ENCODE data around the gene SERPINB11. TPM values are rescaled to one million over a fixed set of nuclear protein-coding genes. Genes with fewer than 3 reads are reported as not detected.

Gene SERPINB11
- total RNA-seq, 6 experiments from 2014 or later = not detected

GRCh38 chr18:63765837-63766236, 63.1 kb downstream of the SERPINB11 start:
- ATAC-seq = no peak

More at GRCh38 chr18:63765837-63766236, 63.1 kb downstream of the SERPINB11 start:
- H3K27ac ChIP-seq = no peak overlapping the region
- no peaks in the 10 kb centered on the region for H3K9me3 ChIP-seq
- TF ChIP-seq CTCF (IDR thresholded peaks at IDR 0.05) = no peak
- H3K4me3 ChIP-seq = no peak overlapping the region
- no peaks in the 10 kb centered on the region for H3K27me3 ChIP-seq
- WGBS (ENCODE audit: insufficient coverage, low coverage, low lambda C conversion rate, missing lambda C conversion rate) = 46% methylated on average over 2 of the region's 2 CpGs
- intact Hi-C loops (cut with DNase I) = no loop called here
- no peaks in the 10 kb centered on the region for H3K36me3 ChIP-seq
- no peak for DNase-seq
- H3K4me1 ChIP-seq = no peaks in the 10 kb centered on the region

Other genes with a start within 250 kb of the SERPINB11 start
- not detected for gene SERPINB5, start 226.0 kb upstream of the SERPINB11 start, total RNA-seq
- not detected for gene SERPINB12, start 160.6 kb upstream of the SERPINB11 start, total RNA-seq
- not detected for gene SERPINB13, start 115.6 kb upstream of the SERPINB11 start, total RNA-seq
- not detected for gene SERPINB4, start 58.7 kb upstream of the SERPINB11 start, total RNA-seq
- not detected for gene SERPINB3, start 41.1 kb upstream of the SERPINB11 start, total RNA-seq
- not detected for gene SERPINB7, start 72.5 kb downstream of the SERPINB11 start, total RNA-seq
- gene SERPINB2, start 184.7 kb downstream of the SERPINB11 start, total RNA-seq = not detected
- under 1 TPM in 1 of 6 experiments, not detected in 5; 0.24 TPM for gene SERPINB10, start 205.0 kb downstream of the SERPINB11 start, total RNA-seq
- gene HMSD, start 246.3 kb downstream of the SERPINB11 start, total RNA-seq = under 1 TPM in 2 of 6 experiments, not detected in 4; 0.27 to 0.37 TPM

All from right lobe of liver (tissue), 6 donors.